H1 (cell line): ENCODE measurements around the gene CCL28. TPM values are rescaled to one million over a fixed set of nuclear protein-coding genes. Genes with fewer than 3 reads are reported as not detected.

Experiments
- CTCF ChIA-PET: fragments of 300-600 bp; sonication (Branson Sonifier 250); formaldehyde crosslinking; loops from one replicate; lab custom pipeline; 2021; ENCODE audit not compliant: partially characterized antibody; lab: Charles Lee
- POLR2A ChIA-PET: fragments of 300-600 bp; sonication (Branson Sonifier 250); formaldehyde crosslinking; loops from one replicate; lab custom pipeline; 2021; ENCODE audit warnings: inconsistent platforms; ENCODE audit not compliant: partially characterized antibody; lab: Charles Lee
- DNase-seq, 2 experiments: peaks; one replicate each; pipeline versions ENCODE4 v3.0.0 to v3.0.0-alpha.2; 2010 to 2022; ENCODE audit warnings: low spot score in 2 of 2, low read depth in 1 of 2, mixed read lengths in 1 of 2
- FAIRE-seq: peaks from 2 replicates; lab custom pipeline; 2011; peaks lifted over from hg19 to GRCh38; lab: Jason Lieb, UNC
- H2AFZ ChIP-seq: 2 replicates; pipeline ENCODE4 v1.8.1; 2012; ENCODE audit warnings: low read length, inconsistent platforms
- H2AK5ac ChIP-seq: 2 replicates; pipeline ENCODE4 v1.6.1; 2013; ENCODE audit warnings: low read depth, low read length
- H2BK120ac ChIP-seq: replicated peaks from 2 replicates; pipeline ENCODE3; 2013; ENCODE audit warnings: low read depth, low read length, inconsistent platforms
- H2BK12ac ChIP-seq: 2 replicates; pipeline ENCODE4 v1.6.1; 2013; ENCODE audit warnings: low read depth, low read length
- H2BK15ac ChIP-seq: 2 replicates; pipeline ENCODE4 v1.6.1; 2013; ENCODE audit warnings: low read length
- H2BK20ac ChIP-seq: 2 replicates; pipeline ENCODE4 v1.6.1; 2013; ENCODE audit warnings: low read length
- H2BK5ac ChIP-seq: 2 replicates; pipeline ENCODE4 v1.6.1; 2013; ENCODE audit warnings: low read depth, low read length
- H3K14ac ChIP-seq: 2 replicates; pipeline ENCODE4 v1.6.1; 2013; ENCODE audit warnings: inconsistent platforms; ENCODE audit not compliant: insufficient read length
- H3K18ac ChIP-seq: 2 replicates; pipeline ENCODE4 v1.6.1; 2013; ENCODE audit warnings: low read length; ENCODE audit errors: extremely low read depth
- H3K23ac ChIP-seq: 2 replicates; pipeline ENCODE4 v1.6.1; 2013; ENCODE audit warnings: inconsistent platforms; ENCODE audit not compliant: insufficient read length
- H3K23me2 ChIP-seq: 2 replicates; pipeline ENCODE4 v1.6.1; 2013; ENCODE audit warnings: low read depth, low read length
- H3K27ac ChIP-seq: 2 replicates; pipeline ENCODE4 v1.6.1; 2011; ENCODE audit warnings: low read depth, low read length, inconsistent platforms
- H3K27me3 ChIP-seq, 4 experiments: replicated peaks in 1 of 4; 1 replicate in 1 of 4; 2 replicates in 3 of 4; pipeline versions ENCODE4 v1.6.1 to v1.8.1; 2011 to 2013; ENCODE audit warnings: low read length in 3 of 4, mild to moderate bottlenecking in 3 of 4, inconsistent platforms in 2 of 4, mixed read lengths in 2 of 4, moderate library complexity in 1 of 4; ENCODE audit not compliant: control insufficient read depth in 3 of 4, insufficient read depth in 3 of 4; ENCODE audit errors: extremely low read depth in 1 of 4
- H3K36me3 ChIP-seq, 4 experiments: 2 replicates each; pipeline versions ENCODE4 v1.6.1 to v1.8.1; 2011 to 2013; ENCODE audit warnings: mild to moderate bottlenecking in 4 of 4, low read length in 3 of 4, moderate library complexity in 2 of 4, control low read depth in 1 of 4, inconsistent platforms in 1 of 4; ENCODE audit not compliant: insufficient read depth in 4 of 4, control insufficient read depth in 2 of 4
- H3K4ac ChIP-seq: replicated peaks from 2 replicates; pipeline ENCODE3; 2013; ENCODE audit warnings: low read length, low read depth, mixed read lengths, inconsistent platforms; ENCODE audit not compliant: insufficient read length
- H3K4me1 ChIP-seq, 4 experiments: replicated peaks in 1 of 4; 1 replicate in 1 of 4; 2 replicates in 3 of 4; pipeline versions ENCODE4 v1.6.1 to v1.8.1; 2011 to 2013; ENCODE audit warnings: low read length in 3 of 4, inconsistent platforms in 2 of 4, mixed read lengths in 1 of 4; ENCODE audit not compliant: insufficient read depth in 4 of 4, control insufficient read depth in 3 of 4
- H3K4me2 ChIP-seq, 2 experiments: 2 replicates each; pipeline versions ENCODE4 v1.6.1 to v1.8.1; 2011 to 2013; ENCODE audit warnings: low read depth in 2 of 2, low read length in 2 of 2, control low read depth in 1 of 2, inconsistent platforms in 1 of 2, mild to moderate bottlenecking in 1 of 2; ENCODE audit not compliant: insufficient read depth in 1 of 2
- H3K4me3 ChIP-seq, 4 experiments: fragments of 200-600, 300-600 bp in 1 of 4; sonication (generic), shearing (Covaris generic), sonication (Bioruptor Twin) in 1 of 4; 2 replicates each; pipeline versions ENCODE4 v1.5.1 to v1.8.1; 2011 to 2016; ENCODE audit warnings: low read length in 4 of 4, low read depth in 3 of 4, control low read depth in 2 of 4, inconsistent platforms in 2 of 4, mild to moderate bottlenecking in 2 of 4, mixed read lengths in 1 of 4, moderate library complexity in 1 of 4; ENCODE audit not compliant: insufficient read depth in 2 of 4; ENCODE audit errors: extremely low read depth in 1 of 4
- H3K56ac ChIP-seq: replicated peaks from 2 replicates; pipeline ENCODE3; 2013; ENCODE audit warnings: low read depth, mild to moderate bottlenecking, mixed read lengths, low read length, inconsistent platforms; ENCODE audit not compliant: insufficient read length
- H3K79me1 ChIP-seq: 2 replicates; pipeline ENCODE4 v1.6.1; 2013; ENCODE audit warnings: low read depth, low read length, control low read depth
- H3K79me2 ChIP-seq, 2 experiments: 2 replicates each; pipeline versions ENCODE4 v1.6.1 to v1.8.1; 2012 to 2013; ENCODE audit warnings: low read length in 2 of 2, mild to moderate bottlenecking in 2 of 2, inconsistent platforms in 1 of 2; ENCODE audit not compliant: insufficient read depth in 2 of 2, control insufficient read depth in 1 of 2
- H3K9ac ChIP-seq, 4 experiments: replicated peaks in 1 of 4; 1 replicate in 1 of 4; 2 replicates in 3 of 4; pipeline versions ENCODE4 v1.6.1 to v1.8.1; 2011 to 2013; ENCODE audit warnings: low read depth in 3 of 4, low read length in 3 of 4, control low read depth in 2 of 4, mild to moderate bottlenecking in 2 of 4, moderate library complexity in 2 of 4, inconsistent platforms in 1 of 4; ENCODE audit errors: extremely low read depth in 1 of 4
- H3K9me3 ChIP-seq, 2 experiments: 2 replicates each; pipeline versions ENCODE4 v1.6.1 to v1.8.1; 2012 to 2013; ENCODE audit warnings: mild to moderate bottlenecking in 2 of 2, moderate library complexity in 2 of 2, control low read depth in 1 of 2, inconsistent platforms in 1 of 2, low read depth in 1 of 2, low read length in 1 of 2, mixed read lengths in 1 of 2; ENCODE audit not compliant: insufficient read depth in 2 of 2
- H4K20me1 ChIP-seq, 2 experiments: replicated peaks in 1 of 2; 2 replicates each; pipeline versions ENCODE3 to v1.8.1; 2011 to 2013; ENCODE audit warnings: inconsistent platforms in 2 of 2, low read length in 2 of 2, mild to moderate bottlenecking in 1 of 2; ENCODE audit not compliant: insufficient read depth in 2 of 2, control insufficient read depth in 1 of 2
- H4K5ac ChIP-seq: 2 replicates; pipeline ENCODE4 v1.6.1; 2013; ENCODE audit warnings: low read length, low read depth, mixed read lengths, inconsistent platforms; ENCODE audit not compliant: insufficient read length
- H4K8ac ChIP-seq: 2 replicates; pipeline ENCODE4 v1.8.0; 2013; ENCODE audit warnings: mild to moderate bottlenecking, moderate library complexity, low read length, inconsistent platforms; ENCODE audit not compliant: insufficient read depth; ENCODE audit errors: extremely low read depth
- H4K91ac ChIP-seq: replicated peaks from 2 replicates; pipeline ENCODE3; 2013; ENCODE audit warnings: low read length, mixed read lengths, inconsistent platforms; ENCODE audit not compliant: insufficient read length
- ASH2L ChIP-seq: fragments of 200-600, 300-600 bp; sonication (generic); IDR thresholded peaks from one replicate; pipeline ENCODE4 v1.7.1; 2017; ENCODE audit warnings: low read length
- BRCA1 ChIP-seq: IDR thresholded peaks from 2 replicates; pipeline ENCODE4 v1.6.1; 2012; ENCODE audit warnings: low read depth, low read length, improper control_type of control experiment
- CBX5 ChIP-seq: fragments of 300-800, 300-1000 bp; sonication (generic); IDR thresholded peaks from 2 replicates; pipeline ENCODE4 v1.7.1; 2016; ENCODE audit warnings: antibody characterized with exemption, low read length, low read depth
- EGR1 ChIP-seq: IDR thresholded peaks from 2 replicates; pipeline ENCODE4 v1.6.1; 2011; ENCODE audit warnings: low read depth, low read length, borderline replicate concordance
- GABPA ChIP-seq: IDR thresholded peaks from 2 replicates; pipeline ENCODE4 v1.6.1; 2011; ENCODE audit warnings: mild to moderate bottlenecking, low read length, moderate library complexity, borderline replicate concordance; ENCODE audit not compliant: insufficient read depth
- JUND ChIP-seq: IDR thresholded peaks from 2 replicates; pipeline ENCODE4 v1.6.1; 2011; ENCODE audit warnings: mild to moderate bottlenecking, improper control_type of control experiment, low read length
- POLR2A ChIP-seq, 2 experiments: IDR thresholded peaks; 1 replicate in 1 of 2; 2 replicates in 1 of 2; pipeline ENCODE4 v1.6.1; 2011; ENCODE audit warnings: low read depth in 2 of 2, low read length in 2 of 2, mild to moderate bottlenecking in 2 of 2; ENCODE audit errors: control extremely low read depth in 1 of 2
- RFX5 ChIP-seq: IDR thresholded peaks from 2 replicates; pipeline ENCODE4 v1.6.1; 2011; ENCODE audit warnings: low read depth, low read length, improper control_type of control experiment, borderline replicate concordance
- SP2 ChIP-seq: IDR thresholded peaks from 2 replicates; pipeline ENCODE4 v1.6.1; 2012; ENCODE audit warnings: mild to moderate bottlenecking, low read length, inconsistent platforms
- SP4 ChIP-seq: IDR thresholded peaks from 2 replicates; pipeline ENCODE4 v1.6.1; 2012; ENCODE audit warnings: low read length, inconsistent platforms
- TAF7 ChIP-seq: optimal IDR thresholded peaks from 2 replicates; pipeline ENCODE3; 2011; ENCODE audit warnings: low read depth, mild to moderate bottlenecking, inconsistent platforms, low read length, moderate library complexity, borderline replicate concordance
- TBP ChIP-seq: IDR thresholded peaks from 2 replicates; pipeline ENCODE4 v1.6.1; 2011; ENCODE audit warnings: low read depth, low read length, improper control_type of control experiment
- WGBS, 2 experiments: shearing (Covaris generic) in 1 of 2; methylation state at CpG; one replicate each; pipeline versions ENCODE4 v1.1.6 to v1.1.7; 2013 to 2015; ENCODE audit warnings: low lambda C conversion rate in 2 of 2, mixed read lengths in 2 of 2, inconsistent platforms in 1 of 2, low coverage in 1 of 2, missing lambda C conversion rate in 1 of 2; ENCODE audit not compliant: insufficient replicate concordance in 2 of 2, insufficient coverage in 1 of 2, insufficient read length in 1 of 2; ENCODE audit errors: extremely low coverage in 1 of 2, missing lambda C conversion rate in 1 of 2; 5-methylcytosine and 5-hydroxymethylcytosine counted together
- polyA plus RNA-seq, 7 experiments: library from polyadenylated mRNA; depleted of rRNA in 3 of 7; stranded (reverse) in 5 of 7; unstranded in 2 of 7; fragments of >200 nt in 5 of 7; fragments of 200-250 nt in 2 of 7; gene quantifications; 1 replicate in 5 of 7; 2 replicates in 1 of 7; 4 replicates in 1 of 7; pipeline versions ENCODE4 v1.2.1 to v1.2.3, GENCODE V29; 2011 to 2013; ENCODE audit warnings: missing spikeins in 2 of 7, mixed read lengths in 2 of 7
- total RNA-seq: library from RNA; stranded (reverse); fragmentation: NEBNext Ultra II Directional; extraction: Animal tissue kit (Norgen Biotek cat#: 25700); gene quantifications from 2 replicates; pipeline ENCODE4 v1.2.1, GENCODE V29; 2021
- TF ChIP-seq, protein P1 (sequence below): IDR thresholded peaks from 2 replicates; pipeline ENCODE4 v1.6.1; 2012; ENCODE audit warnings: low read length, inconsistent platforms

The CCL28 gene
- total and polyA plus RNA-seq, 2 of the 8 experiments (the other 6 are each of a cell fraction or from before 2014, with no cell fraction given): 0.95 TPM; not detected in 1

- Histone ChIP-seq H3K4me3 (no peak overlapping the region), H2AK5ac (no peak overlapping the region), H4K5ac (no peak overlapping the region), H2AFZ (peak overlapping the region; percentile 89; the same call in 1 of the 2 replicates), H2BK12ac (no peak overlapping the region), H2BK20ac (no peak overlapping the region), H3K27ac (no peak overlapping the region), H3K18ac (no peak overlapping the region), H3K23me2 (no peaks in the 10 kb centered on the region), H3K4me2 (no peak overlapping the region), H3K27me3 (no peaks in the 10 kb centered on the region), H3K14ac (no peak overlapping the region), H3K9me3 (no peaks in the 10 kb centered on the region), H3K36me3 (no peaks in the 10 kb centered on the region), H2BK120ac (no peak overlapping the region), H3K4me1 (no peaks in the 10 kb centered on the region), H3K79me2 (no peaks in the 10 kb centered on the region), H3K4ac (no peak overlapping the region), H3K9ac (no peak overlapping the region), H4K20me1 (no peaks in the 10 kb centered on the region), H3K56ac (no peak overlapping the region), H3K23ac (no peak overlapping the region), H4K91ac (no peak overlapping the region), H4K8ac (no peak overlapping the region), H2BK15ac (no peak overlapping the region), H2BK5ac (no peak overlapping the region), H3K79me1 (no peaks in the 10 kb centered on the region)
- WGBS, 2 experiments: 86% methylated on average over 4 of the region's 4 CpGs; no CpG with 5 or more reads in 1 of the 2 experiments
- FAIRE-seq (no peak), DNase-seq (no peak)
- POLR2A ChIA-PET: interaction anchor here (1.0 kb wide), 1 partner anchor 64 kb away, joined by 3 read pairs; no protein-coding TSS in a partner anchor
- TF ChIP-seq GABPA (no peak), POLR2A (IDR thresholded peaks at IDR 0.05; ENCODE audit: control extremely low read depth in 1 of 2, low read depth in 2 of 2, low read length in 2 of 2) (no peak), TAF7 (no peak), JUND (no peak), BRCA1 (no peak), EGR1 (no peak), ASH2L (no peak), CBX5 (no peak), SP4 (no peak), TBP (no peak), RFX5 (no peak), SP2 (no peak)
- TF ChIP-seq, protein P1, sequence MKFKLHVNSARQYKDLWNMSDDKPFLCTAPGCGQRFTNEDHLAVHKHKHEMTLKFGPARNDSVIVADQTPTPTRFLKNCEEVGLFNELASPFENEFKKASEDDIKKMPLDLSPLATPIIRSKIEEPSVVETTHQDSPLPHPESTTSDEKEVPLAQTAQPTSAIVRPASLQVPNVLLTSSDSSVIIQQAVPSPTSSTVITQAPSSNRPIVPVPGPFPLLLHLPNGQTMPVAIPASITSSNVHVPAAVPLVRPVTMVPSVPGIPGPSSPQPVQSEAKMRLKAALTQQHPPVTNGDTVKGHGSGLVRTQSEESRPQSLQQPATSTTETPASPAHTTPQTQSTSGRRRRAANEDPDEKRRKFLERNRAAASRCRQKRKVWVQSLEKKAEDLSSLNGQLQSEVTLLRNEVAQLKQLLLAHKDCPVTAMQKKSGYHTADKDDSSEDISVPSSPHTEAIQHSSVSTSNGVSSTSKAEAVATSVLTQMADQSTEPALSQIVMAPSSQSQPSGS: no peak
- CTCF ChIA-PET: interaction anchor here (0.6 to 1.3 kb wide), 2 partner anchors 30 to 40 kb away, joined by 3 read pairs; no protein-coding TSS in a partner anchor
Measured at GRCh38 chr5:43420241-43420640, 8.1 kb upstream of the CCL28 start.
